NCI-H748 (cell line): ENCODE data around the gene CCBE1.

Experiments
- DNase-seq: peaks from one replicate; lab custom pipeline; 2025; ENCODE audit not compliant: unreplicated experiment; lab: John Stamatoyannopoulos, UW

Gene CCBE1

GRCh38 chr18:59414111-59414653, 283.0 kb downstream of the CCBE1 start:
- no peak for DNase-seq

GRCh38 chr18:59402432-59403090, 294.7 kb downstream of the CCBE1 start:
- peak; percentile 99 for DNase-seq

GRCh38 chr18:59400407-59400806, 296.8 kb downstream of the CCBE1 start:
- no peak for DNase-seq

GRCh38 chr18:59395226-59396175, 301.7 kb downstream of the CCBE1 start:
- DNase-seq, result no peak

GRCh38 chr18:59393381-59393780, 303.8 kb downstream of the CCBE1 start:
- no peak for DNase-seq

- DNase-seq, result no peak
These were observed 308.4 kb downstream of the CCBE1 start for GRCh38 chr18:59388817-59389216.

GRCh38 chr18:59387687-59388565, 309.3 kb downstream of the CCBE1 start:
- peak; percentile 97 for DNase-seq

GRCh38 chr18:59386909-59387686, 310.1 kb downstream of the CCBE1 start:
- peak; percentile 56 for DNase-seq

- peak; percentile 30 for DNase-seq
These were observed 312.0 kb downstream of the CCBE1 start for GRCh38 chr18:59385191-59385590.

GRCh38 chr18:59383851-59384250, 313.4 kb downstream of the CCBE1 start:
- DNase-seq, result peak; percentile 98

- DNase-seq, result no peak
These were observed 314.8 kb downstream of the CCBE1 start for GRCh38 chr18:59382383-59382782.

- no peak for DNase-seq
These were observed 315.3 kb downstream of the CCBE1 start for GRCh38 chr18:59381949-59382348.
